Smooth muscle cell (in vitro differentiated cells): Measurements from ENCODE around the gene HECW1. TPM values are rescaled to one million over a fixed set of nuclear protein-coding genes. Genes with fewer than 3 reads are reported as not detected.

Experiments
- DNase-seq: peaks from one replicate; lab custom pipeline; 2025; ENCODE audit not compliant: unreplicated experiment; lab: John Stamatoyannopoulos, UW
- H2AFZ ChIP-seq: fragments of 200-600 bp; sonication (generic); 2 replicates; pipeline ENCODE4 v1.6.0; 2016; ENCODE audit warnings: antibody characterized with exemption, low read depth, mild to moderate bottlenecking
- H3F3A ChIP-seq: fragments of 200-600 bp; sonication (generic); 2 replicates; pipeline ENCODE4 v1.6.0; 2017; ENCODE audit warnings: antibody characterized with exemption, low read depth
- H3K27ac ChIP-seq: fragments of 200-600 bp; sonication (generic); 2 replicates; pipeline ENCODE4 v1.5.1; 2016; ENCODE audit warnings: low read depth, mild to moderate bottlenecking
- H3K27me3 ChIP-seq: fragments of 200-600 bp; sonication (generic); 2 replicates; pipeline ENCODE4 v1.6.1; 2016; ENCODE audit warnings: low read depth, mild to moderate bottlenecking
- H3K36me3 ChIP-seq: fragments of 200-600 bp; sonication (generic); 2 replicates; pipeline ENCODE4 v1.5.1; 2016; ENCODE audit warnings: low read depth
- H3K4me1 ChIP-seq: fragments of 200-600 bp; sonication (generic); 2 replicates; pipeline ENCODE4 v1.5.1; 2016; ENCODE audit warnings: low read depth
- H3K4me2 ChIP-seq: fragments of 200-600 bp; sonication (generic); 2 replicates; pipeline ENCODE4 v1.6.0; 2016; ENCODE audit warnings: mild to moderate bottlenecking
- H3K4me3 ChIP-seq: fragments of 200-600 bp; sonication (generic); 2 replicates; pipeline ENCODE4 v1.5.1; 2016; ENCODE audit warnings: mild to moderate bottlenecking
- H3K79me2 ChIP-seq: fragments of 200-600 bp; sonication (generic); 2 replicates; pipeline ENCODE4 v1.6.0; 2016; ENCODE audit warnings: low read depth, mild to moderate bottlenecking
- H3K9ac ChIP-seq: fragments of 200-600 bp; sonication (generic); 2 replicates; pipeline ENCODE4 v1.6.0; 2016; ENCODE audit warnings: low read depth
- H3K9me3 ChIP-seq: fragments of 200-600 bp; sonication (generic); replicated peaks from 2 replicates; pipeline ENCODE4 v1.5.1; 2016; ENCODE audit warnings: low read depth
- H4K20me1 ChIP-seq: fragments of 200-600 bp; sonication (generic); 2 replicates; pipeline ENCODE4 v1.6.0; 2016; ENCODE audit warnings: low read depth
- WGBS: methylation state at CpG from one replicate; pipeline ENCODE4 v1.1.7; 2016; ENCODE audit warnings: low lambda C conversion rate; 5-methylcytosine and 5-hydroxymethylcytosine counted together
- polyA plus RNA-seq: library from polyadenylated mRNA; unstranded; fragments of >200 nt; fragmentation: Nextera tagmentation; extraction: Ambion mirVana; gene quantifications from 2 replicates; pipeline ENCODE4 v1.2.1, GENCODE V29; 2016
- total RNA-seq: library from RNA; depleted of rRNA; stranded (reverse); fragments of >200 nt; gene quantifications from 2 replicates; pipeline ENCODE4 v1.2.3, GENCODE V29; 2014
- TF ChIP-seq, protein P1 (sequence below): fragments of 200-600 bp; sonication (generic); IDR thresholded peaks from 2 replicates; pipeline ENCODE4 v1.5.1; 2017; ENCODE audit warnings: borderline replicate concordance, mild to moderate bottlenecking, antibody characterized with exemption; ENCODE audit not compliant: insufficient read depth, poor library complexity, severe bottlenecking

Gene HECW1
- total and polyA plus RNA-seq, 2 experiments from 2014 or later, result 0.09 to 0.49 TPM

DNA sequence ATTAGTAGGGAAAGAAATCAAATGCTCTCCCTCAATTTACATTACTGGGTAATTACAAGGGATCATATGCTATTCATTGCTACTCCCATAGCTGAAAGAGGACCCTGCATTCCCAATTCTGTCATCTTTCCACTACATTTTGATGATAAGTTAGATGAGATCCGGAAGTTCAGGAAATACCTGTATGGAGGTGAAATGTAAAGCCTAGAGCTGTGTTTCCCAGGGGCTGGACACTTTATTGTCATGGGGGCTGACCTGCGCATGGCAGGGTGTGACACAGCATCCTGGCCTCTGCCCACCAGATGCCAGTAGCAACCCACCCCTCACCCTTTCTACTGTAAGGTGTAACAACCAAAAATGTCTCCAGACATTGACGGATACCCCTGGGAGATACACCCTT lies 56.6 kb downstream of the HECW1 start:
- no peaks in the 10 kb centered on the region for H3K79me2 ChIP-seq
- no peaks in the 10 kb centered on the region for H3K4me1 ChIP-seq
- no peak overlapping the region for H3K4me3 ChIP-seq
- H2AFZ ChIP-seq, result no peak overlapping the region
- no peaks in the 10 kb centered on the region for H3F3A ChIP-seq
- no peaks in the 10 kb centered on the region for H3K27me3 ChIP-seq
- H3K27ac ChIP-seq, result no peak overlapping the region
- TF ChIP-seq, protein P1, sequence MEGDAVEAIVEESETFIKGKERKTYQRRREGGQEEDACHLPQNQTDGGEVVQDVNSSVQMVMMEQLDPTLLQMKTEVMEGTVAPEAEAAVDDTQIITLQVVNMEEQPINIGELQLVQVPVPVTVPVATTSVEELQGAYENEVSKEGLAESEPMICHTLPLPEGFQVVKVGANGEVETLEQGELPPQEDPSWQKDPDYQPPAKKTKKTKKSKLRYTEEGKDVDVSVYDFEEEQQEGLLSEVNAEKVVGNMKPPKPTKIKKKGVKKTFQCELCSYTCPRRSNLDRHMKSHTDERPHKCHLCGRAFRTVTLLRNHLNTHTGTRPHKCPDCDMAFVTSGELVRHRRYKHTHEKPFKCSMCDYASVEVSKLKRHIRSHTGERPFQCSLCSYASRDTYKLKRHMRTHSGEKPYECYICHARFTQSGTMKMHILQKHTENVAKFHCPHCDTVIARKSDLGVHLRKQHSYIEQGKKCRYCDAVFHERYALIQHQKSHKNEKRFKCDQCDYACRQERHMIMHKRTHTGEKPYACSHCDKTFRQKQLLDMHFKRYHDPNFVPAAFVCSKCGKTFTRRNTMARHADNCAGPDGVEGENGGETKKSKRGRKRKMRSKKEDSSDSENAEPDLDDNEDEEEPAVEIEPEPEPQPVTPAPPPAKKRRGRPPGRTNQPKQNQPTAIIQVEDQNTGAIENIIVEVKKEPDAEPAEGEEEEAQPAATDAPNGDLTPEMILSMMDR, result no peak
- WGBS, result 96% methylated on average over 3 of the region's 3 CpGs
- no peaks in the 10 kb centered on the region for H4K20me1 ChIP-seq
- no peak overlapping the region for H3K4me2 ChIP-seq
- H3K36me3 ChIP-seq, result no peaks in the 10 kb centered on the region
- H3K9me3 ChIP-seq, result no peaks in the 10 kb centered on the region
- H3K9ac ChIP-seq, result no peak overlapping the region
- no peak for DNase-seq

DNA sequence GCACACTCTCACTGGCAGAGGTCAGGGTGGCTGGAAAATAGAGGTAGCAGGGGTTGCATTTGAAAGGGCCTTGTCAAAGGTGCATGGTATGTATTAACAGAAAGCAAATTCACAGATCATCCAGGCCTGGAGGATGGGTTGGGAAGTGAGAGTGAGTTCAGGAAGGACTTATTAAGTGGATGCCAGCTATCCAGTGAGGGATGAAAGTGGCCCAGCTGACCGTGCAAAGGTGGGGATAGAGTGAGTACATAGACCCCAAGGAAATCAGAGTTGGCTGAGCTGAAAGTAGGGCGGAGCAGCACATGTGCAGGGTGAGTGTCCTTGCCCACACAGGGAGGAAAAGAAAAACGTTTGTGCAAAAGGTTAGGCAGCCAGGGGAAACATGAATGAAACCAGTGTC lies 58.1 kb downstream of the HECW1 start:
- no peaks in the 10 kb centered on the region for H3F3A ChIP-seq
- H4K20me1 ChIP-seq, result no peaks in the 10 kb centered on the region
- no peak overlapping the region for H3K4me2 ChIP-seq
- no peak overlapping the region for H3K9ac ChIP-seq
- no peak overlapping the region for H2AFZ ChIP-seq
- no peaks in the 10 kb centered on the region for H3K79me2 ChIP-seq
- 70% methylated on average over 3 of the region's 3 CpGs for WGBS
- no peaks in the 10 kb centered on the region for H3K9me3 ChIP-seq
- no peaks in the 10 kb centered on the region for H3K36me3 ChIP-seq
- no peak overlapping the region for H3K4me3 ChIP-seq
- H3K27ac ChIP-seq, result no peak overlapping the region
- TF ChIP-seq, protein P1, result no peak
- H3K27me3 ChIP-seq, result no peaks in the 10 kb centered on the region
- H3K4me1 ChIP-seq, result no peaks in the 10 kb centered on the region
- no peak for DNase-seq

DNA sequence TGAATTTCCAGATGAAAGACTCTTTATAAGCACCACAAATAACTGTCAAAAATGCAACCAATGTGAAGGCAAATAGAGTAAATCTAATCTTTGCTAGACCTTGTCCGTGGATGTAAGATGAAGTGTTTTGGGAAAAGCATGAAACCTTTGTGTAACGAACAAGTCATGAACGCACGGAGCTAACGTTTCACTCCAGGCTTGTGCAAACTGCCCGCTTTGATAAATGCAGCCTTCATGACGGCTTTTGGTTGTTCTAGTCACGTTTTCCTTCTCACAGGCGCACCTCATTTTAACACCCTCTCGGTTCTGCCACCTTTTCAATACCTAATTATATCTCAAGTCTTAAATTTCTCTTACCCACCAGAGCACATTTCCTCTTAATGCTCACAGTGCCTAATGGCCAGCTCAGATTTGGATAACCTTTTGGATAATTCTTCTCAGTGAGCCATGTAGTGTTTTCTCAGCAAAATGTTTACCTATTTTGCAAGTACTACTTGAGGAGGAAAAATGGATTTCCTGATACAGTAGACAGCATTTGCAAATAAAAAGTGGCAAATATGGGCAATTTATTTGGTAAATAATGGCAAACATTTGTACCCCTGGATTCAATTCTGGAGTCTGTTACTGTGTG lies 63.2 kb downstream of the HECW1 start:
- TF ChIP-seq, protein P1, result no peak
- WGBS, result 96% methylated on average over 10 of the region's 10 CpGs
- Histone ChIP-seq H3K36me3 (no peaks in the 10 kb centered on the region), H2AFZ (no peak overlapping the region), H3K9me3 (no peaks in the 10 kb centered on the region), H3K27me3 (no peaks in the 10 kb centered on the region), H3K4me2 (no peak overlapping the region), H3K27ac (no peak overlapping the region), H3K9ac (no peak overlapping the region), H3K4me3 (no peak overlapping the region), H3F3A (no peaks in the 10 kb centered on the region), H3K79me2 (no peaks in the 10 kb centered on the region), H3K4me1 (no peaks in the 10 kb centered on the region), H4K20me1 (no peaks in the 10 kb centered on the region)
- DNase-seq, result no peak

DNA sequence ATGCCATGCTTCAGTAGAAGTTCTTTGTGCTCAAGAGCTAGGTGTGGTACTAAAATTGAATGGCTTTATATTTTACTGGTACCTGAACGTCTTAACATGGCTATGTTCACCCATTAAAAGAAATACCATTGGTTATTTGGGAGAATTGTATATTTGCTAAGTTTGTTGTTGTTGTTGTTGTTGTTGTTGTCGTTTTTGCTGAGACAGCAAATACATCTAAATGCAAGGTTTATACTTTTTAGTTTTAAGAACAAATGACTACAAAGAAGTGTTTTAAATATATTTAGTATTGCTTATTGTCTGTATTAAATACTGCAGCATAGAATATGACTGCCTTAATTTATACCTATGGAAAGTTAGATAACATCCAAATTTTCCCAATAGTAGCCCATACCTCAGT lies 66.9 kb downstream of the HECW1 start:
- Histone ChIP-seq H3K4me1 (no peaks in the 10 kb centered on the region), H3K79me2 (no peaks in the 10 kb centered on the region), H3K9me3 (no peaks in the 10 kb centered on the region), H3K36me3 (no peaks in the 10 kb centered on the region), H3K27me3 (no peaks in the 10 kb centered on the region), H4K20me1 (no peaks in the 10 kb centered on the region), H3K27ac (no peak overlapping the region), H3K4me2 (no peak overlapping the region), H2AFZ (no peak overlapping the region), H3K4me3 (no peak overlapping the region), H3K9ac (no peak overlapping the region), H3F3A (no peaks in the 10 kb centered on the region)
- TF ChIP-seq, protein P1, result no peak
- DNase-seq, result no peak
- WGBS, result 88% methylated on average over 2 of the region's 2 CpGs
